ENCODE data around the gene PHYKPL. TPM values are rescaled to one million over a fixed set of nuclear protein-coding genes. Genes with fewer than 3 reads are reported as not detected.

PHYKPL gene
- total and polyA plus RNA-seq, 2 donors (not counting 1 experiment from before 2014, with no cell fraction given) = 18.1 to 44.8 TPM

GRCh38 chr5:178203670-178204181 is 28.9 kb downstream of the PHYKPL start:
- no peaks in the 10 kb centered on the region for H3K27me3 ChIP-seq (ENCODE audit: control insufficient read depth, insufficient read depth, low read length)
- peaks cover 14% of the 10 kb centered on the region for H4K20me1 ChIP-seq (ENCODE audit: control insufficient read depth, extremely low read depth, insufficient read depth, low read length)
- peak overlapping the region; percentile 94 for H3K4me2 ChIP-seq (ENCODE audit: extremely low read depth, insufficient read depth, low read length)
- H3K36me3 ChIP-seq (ENCODE audit: control insufficient read depth, insufficient read depth, low read length) = peaks cover 20% of the 10 kb centered on the region
- TF ChIP-seq EZH2 (IDR thresholded peaks at IDR 0.05; ENCODE audit: low read length, missing control alignments) (no peak), CTCF (conservative IDR thresholded peaks at IDR 0.05 in 1 of 2, IDR thresholded peaks at IDR 0.05 in 1 of 2; ENCODE audit: low read depth in 1 of 2, low read length in 2 of 2) (no peak)
- peaks cover 19% of the 10 kb centered on the region for H3K4me1 ChIP-seq (ENCODE audit: control insufficient read depth, extremely low read depth, insufficient read depth, low read length)
- no peak for DNase-seq (ENCODE audit: low read depth in 2 of 2)
- H3K9me3 ChIP-seq (ENCODE audit: control insufficient read depth, insufficient read depth, low read depth, low read length) = no peaks in the 10 kb centered on the region
- H3K9ac ChIP-seq (ENCODE audit: insufficient read depth, low read length) = peak overlapping the region; percentile 94
- H3K79me2 ChIP-seq (ENCODE audit: control insufficient read depth, insufficient read depth, low read length) = peaks cover 43% of the 10 kb centered on the region
- H2AFZ ChIP-seq (ENCODE audit: low read length) = peak overlapping the region; percentile 93
- peak overlapping the region; percentile 78 for H3K27ac ChIP-seq (ENCODE audit: insufficient read depth, low read length)
- peak overlapping the region; percentile 66 to 98 (median 84) for H3K4me3 ChIP-seq (replicated peaks in 1 of 4; ENCODE audit: control extremely low read depth in 1 of 4, insufficient read depth in 1 of 4, low read depth in 3 of 4, low read length in 4 of 4)

GRCh38 chr5:178202541-178202940 is 30.1 kb downstream of the PHYKPL start:
- peaks cover 31% of the 10 kb centered on the region for H3K79me2 ChIP-seq (ENCODE audit: control insufficient read depth, insufficient read depth, low read length)
- peaks cover 18% of the 10 kb centered on the region for H3K4me1 ChIP-seq (ENCODE audit: control insufficient read depth, extremely low read depth, insufficient read depth, low read length)
- no peak overlapping the region for H3K9ac ChIP-seq (ENCODE audit: insufficient read depth, low read length)
- no peak overlapping the region for H2AFZ ChIP-seq (ENCODE audit: low read length)
- H3K27me3 ChIP-seq (ENCODE audit: control insufficient read depth, insufficient read depth, low read length) = no peaks in the 10 kb centered on the region
- no peak for TF ChIP-seq CTCF (conservative IDR thresholded peaks at IDR 0.05 in 1 of 2, IDR thresholded peaks at IDR 0.05 in 1 of 2; ENCODE audit: low read depth in 1 of 2, low read length in 2 of 2)
- TF ChIP-seq EZH2 (IDR thresholded peaks at IDR 0.05; ENCODE audit: low read length, missing control alignments) = no peak
- peaks cover 14% of the 10 kb centered on the region for H3K36me3 ChIP-seq (ENCODE audit: control insufficient read depth, insufficient read depth, low read length)
- H3K9me3 ChIP-seq (ENCODE audit: control insufficient read depth, insufficient read depth, low read depth, low read length) = no peaks in the 10 kb centered on the region
- no peak overlapping the region for H3K27ac ChIP-seq (ENCODE audit: insufficient read depth, low read length)
- peaks cover 9% of the 10 kb centered on the region for H4K20me1 ChIP-seq (ENCODE audit: control insufficient read depth, extremely low read depth, insufficient read depth, low read length)
- no peak overlapping the region for H3K4me2 ChIP-seq (ENCODE audit: extremely low read depth, insufficient read depth, low read length)
- no peak overlapping the region for H3K4me3 ChIP-seq (replicated peaks in 1 of 4; ENCODE audit: control extremely low read depth in 1 of 4, insufficient read depth in 1 of 4, low read depth in 3 of 4, low read length in 4 of 4)
- no peak for DNase-seq (ENCODE audit: low read depth in 2 of 2)

- H3K4me1 ChIP-seq (ENCODE audit: control insufficient read depth, extremely low read depth, insufficient read depth, low read length) = peaks cover 13% of the 10 kb centered on the region
- no peak overlapping the region for H3K27ac ChIP-seq (ENCODE audit: insufficient read depth, low read length)
- H3K4me2 ChIP-seq (ENCODE audit: extremely low read depth, insufficient read depth, low read length) = no peak overlapping the region
- H3K36me3 ChIP-seq (ENCODE audit: control insufficient read depth, insufficient read depth, low read length) = peaks cover 8% of the 10 kb centered on the region
- no peak overlapping the region for H2AFZ ChIP-seq (ENCODE audit: low read length)
- no peak overlapping the region for H3K9ac ChIP-seq (ENCODE audit: insufficient read depth, low read length)
- H4K20me1 ChIP-seq (ENCODE audit: control insufficient read depth, extremely low read depth, insufficient read depth, low read length) = peaks cover 7% of the 10 kb centered on the region
- H3K4me3 ChIP-seq (replicated peaks in 1 of 4; ENCODE audit: control extremely low read depth in 1 of 4, insufficient read depth in 1 of 4, low read depth in 3 of 4, low read length in 4 of 4) = no peak overlapping the region
- H3K27me3 ChIP-seq (ENCODE audit: control insufficient read depth, insufficient read depth, low read length) = no peaks in the 10 kb centered on the region
- H3K9me3 ChIP-seq (ENCODE audit: control insufficient read depth, insufficient read depth, low read depth, low read length) = no peaks in the 10 kb centered on the region
- peaks cover 24% of the 10 kb centered on the region for H3K79me2 ChIP-seq (ENCODE audit: control insufficient read depth, insufficient read depth, low read length)
- TF ChIP-seq EZH2 (IDR thresholded peaks at IDR 0.05; ENCODE audit: low read length, missing control alignments) = no peak
- TF ChIP-seq CTCF (conservative IDR thresholded peaks at IDR 0.05 in 1 of 2, IDR thresholded peaks at IDR 0.05 in 1 of 2; ENCODE audit: low read depth in 1 of 2, low read length in 2 of 2) = no peak
- no peak for DNase-seq (ENCODE audit: low read depth in 2 of 2)
These were observed 30.7 kb downstream of the PHYKPL start for GRCh38 chr5:178201927-178202235.
